CD4-positive, alpha-beta T cell treated with Interferon alpha-2 for 1 hour (primary cell): Measurements from ENCODE around the gene FBXO21.

ENCODE experiments used
- DNase-seq, 2 donors: peaks; one replicate each; pipeline ENCODE4 v3.0.0-alpha.2; 2020 to 2022

FBXO21 gene

GRCh38 chr12:117162633-117163032 lies 27.6 kb downstream of the FBXO21 start:
- DNase-seq = no peak

DNA sequence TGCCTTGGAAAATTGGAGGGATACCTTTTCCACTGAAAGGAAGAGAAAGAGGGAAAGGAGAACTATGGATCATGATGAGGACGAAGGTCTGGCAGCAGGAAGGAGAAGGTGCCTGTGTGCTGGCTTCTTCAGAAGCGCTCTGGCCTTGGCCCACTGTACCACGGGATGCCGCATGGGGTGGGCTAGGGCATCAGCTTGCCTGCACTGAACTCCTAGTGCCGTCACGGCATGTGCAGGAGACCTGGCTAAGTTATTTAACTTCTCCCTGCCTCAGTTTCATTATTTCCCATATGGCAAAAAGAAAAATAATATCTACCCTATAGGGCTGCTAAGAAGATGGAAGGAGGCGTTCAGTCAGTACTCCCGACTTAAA lies 28.1 kb downstream of the FBXO21 start:
- no peak for DNase-seq

DNA sequence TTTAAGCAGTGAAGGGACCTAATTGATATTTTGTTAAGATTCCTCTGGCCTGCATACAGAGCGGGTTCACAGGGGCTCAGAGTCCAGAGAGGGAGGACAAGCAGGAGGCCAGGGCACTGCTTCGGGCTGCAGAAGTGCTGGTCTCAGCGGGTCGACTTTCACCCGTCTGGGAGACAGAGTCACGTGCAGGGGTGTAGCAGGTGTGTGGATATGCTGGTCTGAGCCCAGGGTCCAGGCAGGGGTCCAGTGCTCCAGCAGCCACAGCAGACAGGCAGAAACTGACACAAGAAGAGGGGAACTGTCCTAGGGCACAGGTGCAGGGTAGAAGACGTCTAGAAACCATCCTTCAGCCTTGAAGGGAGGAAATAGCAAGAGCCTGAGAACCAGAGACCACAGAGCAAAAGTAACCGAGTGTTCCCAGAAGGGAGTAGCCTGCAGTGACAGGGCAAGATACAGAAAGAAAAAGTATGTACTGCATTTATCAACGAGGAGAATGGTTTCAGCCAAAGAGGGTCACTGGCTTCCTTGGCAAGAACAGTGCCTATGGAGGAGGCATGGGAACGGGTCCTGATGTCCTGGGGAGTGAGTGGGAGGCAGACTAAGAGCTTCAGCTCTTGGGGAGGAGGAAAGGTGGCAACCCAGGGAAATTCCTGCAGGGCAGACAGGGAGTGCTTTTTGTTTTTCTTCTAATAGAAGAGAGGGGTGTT lies 28.7 kb downstream of the FBXO21 start:
- no peak for DNase-seq

GRCh38 chr12:117159674-117160073 lies 30.6 kb downstream of the FBXO21 start:
- no peak for DNase-seq

DNA sequence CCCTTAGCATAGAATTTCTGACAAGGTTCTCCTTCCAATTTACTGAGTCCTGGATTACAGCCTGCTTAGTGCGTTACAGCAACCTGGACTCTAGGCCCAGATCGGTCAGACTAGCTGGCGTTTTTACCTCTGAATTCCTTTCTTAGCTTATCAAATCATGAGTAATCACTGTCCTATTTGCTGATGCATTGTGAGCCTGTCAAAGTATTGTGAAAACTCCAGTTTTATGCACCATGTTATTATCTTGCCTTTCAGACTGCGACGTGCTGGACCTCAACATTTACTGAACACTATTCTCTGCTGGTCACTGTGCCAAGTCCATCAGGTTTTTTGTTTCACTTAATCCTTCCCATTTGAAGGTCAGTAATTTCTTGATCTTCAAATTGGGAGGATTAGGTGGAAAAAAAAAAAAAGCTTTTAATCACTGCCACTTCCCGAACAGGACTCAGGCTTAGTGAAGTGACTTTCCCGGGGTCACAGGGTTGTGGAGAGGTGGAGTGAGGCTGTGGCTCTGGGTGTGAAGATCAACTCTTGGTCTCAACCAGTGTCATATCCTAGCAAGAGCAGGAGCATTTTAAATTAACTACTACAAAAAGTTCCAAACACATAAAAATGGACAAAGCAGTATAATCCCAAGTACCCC lies 31.2 kb downstream of the FBXO21 start:
- no peak for DNase-seq

DNA sequence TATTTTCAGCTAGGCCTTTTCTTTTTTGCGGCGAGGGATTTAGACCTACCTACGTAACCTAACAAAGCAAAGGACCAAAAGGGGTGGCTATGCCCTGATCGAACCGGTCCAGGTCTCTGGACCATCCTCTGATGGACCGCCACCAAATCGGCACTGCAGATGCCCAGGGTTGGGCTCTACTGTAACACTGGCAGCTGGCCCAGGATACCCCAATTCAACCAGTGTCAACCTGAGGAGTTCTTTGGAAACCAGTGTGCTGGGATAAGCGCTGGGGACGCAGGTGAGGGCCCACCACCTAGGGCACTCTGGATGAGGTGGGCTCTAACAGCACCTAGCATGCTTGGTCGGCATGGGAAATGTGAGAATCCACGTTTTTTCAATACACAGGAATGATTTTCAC lies 32.2 kb downstream of the FBXO21 start:
- DNase-seq = no peak

- peak; percentile 61 to 74 for DNase-seq
These were observed 34.8 kb downstream of the FBXO21 start for GRCh38 chr12:117155278-117156060.

GRCh38 chr12:117152793-117153775 lies 37.2 kb downstream of the FBXO21 start:
- peak in 1 of 2 donors; percentile 19 for DNase-seq

- no peak for DNase-seq
These were observed 38.8 kb downstream of the FBXO21 start for GRCh38 chr12:117151403-117152031.

DNA sequence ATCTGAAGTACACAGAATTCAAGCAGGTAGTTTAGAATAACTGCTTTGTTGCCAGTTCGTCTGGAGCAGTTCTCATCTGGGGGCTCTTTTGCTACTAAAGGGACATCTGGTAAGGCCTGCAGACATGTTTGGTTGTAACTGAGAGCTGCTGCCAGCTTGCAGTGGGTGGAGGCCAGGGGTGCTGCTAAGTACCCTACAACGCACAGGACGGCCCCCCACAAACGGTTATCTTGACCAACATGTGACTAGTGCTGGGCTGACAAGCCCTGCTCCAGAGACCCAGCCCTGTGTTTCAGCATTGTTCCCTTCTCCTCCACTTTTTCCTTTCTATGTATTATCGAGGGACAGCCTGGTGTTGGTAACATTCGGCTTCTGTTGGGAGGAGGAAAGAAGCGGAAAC lies 40.8 kb downstream of the FBXO21 start:
- DNase-seq = no peak

DNA sequence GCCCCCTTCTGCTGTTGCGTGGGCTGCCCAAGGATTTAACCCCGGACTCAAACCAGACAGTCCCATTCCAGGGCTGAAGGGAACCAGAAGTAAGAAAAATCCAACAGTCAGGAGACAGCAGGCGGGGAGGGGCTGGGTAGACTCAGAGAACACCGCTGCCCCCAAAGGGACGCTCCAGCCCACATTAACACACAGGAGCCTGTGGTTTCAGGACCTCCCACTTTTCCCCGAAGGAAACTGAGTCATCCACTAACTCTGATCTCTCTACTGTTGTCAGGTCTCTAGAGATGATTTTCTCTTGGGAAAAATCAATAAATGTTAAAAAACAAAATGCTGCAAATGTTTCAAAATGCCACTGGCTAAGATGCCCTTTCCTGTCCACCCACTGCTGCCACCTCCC lies 41.6 kb downstream of the FBXO21 start:
- no peak for DNase-seq

- no peak for DNase-seq
These were observed 42.6 kb downstream of the FBXO21 start for GRCh38 chr12:117147639-117148038.

GRCh38 chr12:117145597-117146154 lies 44.6 kb downstream of the FBXO21 start:
- no peak for DNase-seq

GRCh38 chr12:117144599-117144998 lies 45.7 kb downstream of the FBXO21 start:
- no peak for DNase-seq

DNA sequence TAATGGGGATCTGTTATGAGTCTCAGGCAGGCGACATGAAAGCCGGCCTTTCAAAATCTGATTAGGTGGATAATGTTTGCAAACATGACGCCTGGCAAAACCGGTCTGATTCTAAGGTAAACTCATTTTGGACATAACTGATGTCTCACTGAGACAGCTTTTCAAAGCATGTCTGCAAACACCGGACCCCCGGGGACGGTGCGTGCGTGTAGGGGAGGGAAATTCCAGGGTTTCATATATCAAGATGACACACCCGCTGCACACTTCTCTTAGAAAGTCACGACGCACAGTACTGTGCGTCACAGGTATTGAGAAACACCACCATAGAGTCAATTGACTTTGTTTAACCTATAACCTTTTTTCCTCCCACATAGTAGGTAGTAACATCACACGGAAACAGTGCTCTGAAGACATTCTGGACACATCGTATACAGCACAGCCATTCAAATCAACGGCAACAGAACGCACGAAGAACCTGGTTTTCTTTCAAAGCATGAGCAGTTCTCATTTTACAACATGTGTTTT lies 47.2 kb downstream of the FBXO21 start:
- no peak for DNase-seq

- DNase-seq = no peak
These were observed 48.2 kb downstream of the FBXO21 start for GRCh38 chr12:117142094-117142493.

GRCh38 chr12:117141097-117141898 lies 49.0 kb downstream of the FBXO21 start:
- DNase-seq = no peak

- DNase-seq = no peak
These were observed 49.7 kb downstream of the FBXO21 start for GRCh38 chr12:117140397-117141096.

DNA sequence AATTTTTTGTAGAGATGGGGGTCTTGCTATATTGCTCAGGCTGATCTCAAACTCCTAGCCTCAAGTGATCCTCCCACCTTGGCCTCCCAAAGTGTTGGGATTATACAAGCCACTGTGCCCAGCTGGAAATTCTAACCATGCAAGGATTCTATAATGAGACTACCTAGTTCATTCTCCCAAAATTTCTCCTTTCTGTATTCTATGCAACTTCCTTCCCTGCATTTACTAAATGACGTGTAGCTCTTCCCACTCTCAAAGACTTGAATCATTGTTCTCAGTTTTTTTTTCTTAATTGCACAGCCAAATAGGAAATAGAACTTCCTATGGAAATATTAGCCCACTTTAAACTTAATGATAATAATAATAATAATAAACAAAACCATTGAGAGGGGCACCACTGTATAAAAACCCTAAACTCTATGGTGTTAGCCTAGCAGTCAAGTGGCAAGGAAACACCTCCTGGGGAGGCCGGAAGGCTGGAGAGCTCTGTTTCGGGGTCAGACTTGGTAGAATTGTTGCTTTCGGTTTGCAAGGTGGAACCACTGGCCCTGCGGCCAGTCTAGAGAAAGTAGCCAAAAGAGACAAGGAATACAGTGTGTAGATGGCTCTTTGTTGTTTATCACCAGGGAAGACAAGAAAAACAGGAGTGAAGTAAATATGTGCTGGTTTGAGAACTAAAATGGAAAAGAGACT lies 51.1 kb downstream of the FBXO21 start:
- DNase-seq = no peak
